Activated CD4-positive, alpha-beta T cell treated with anti-CD3 and anti-CD28 coated beads for 36 hours (primary cell): Measurements from ENCODE around the gene CLN3. TPM values are rescaled to one million over a fixed set of nuclear protein-coding genes. Genes with fewer than 3 reads are reported as not detected.

Source experiments
- ATAC-seq: fragments of 200-7000 bp; cut with Tn5 transposase; one replicate; pipeline ENCODE4 v1.10.0; 2021; ENCODE audit warnings: mild to moderate bottlenecking, moderate library complexity
- CTCF ChIA-PET: fragments of 350-600 bp; sonication (Branson Sonifier 250); formaldehyde crosslinking; loops from one replicate; lab custom pipeline; 2021; ENCODE audit warnings: antibody characterized with exemption; lab: Charles Lee
- POLR2A ChIA-PET: fragments of 350-600 bp; sonication (Branson Sonifier 250); formaldehyde crosslinking; loops from one replicate; lab custom pipeline; 2021; ENCODE audit warnings: antibody characterized with exemption, inconsistent platforms; lab: Charles Lee
- DNase-seq: peaks from one replicate; pipeline ENCODE4 v3.0.0-alpha.2; 2020
- H3K27ac Mint-ChIP-seq: one replicate; pipeline ENCODE4 v1.8.0; 2021; ENCODE audit warnings: mixed read lengths
- H3K27me3 Mint-ChIP-seq: one replicate; pipeline ENCODE4 v1.8.0; 2021; ENCODE audit warnings: mixed read lengths
- H3K36me3 Mint-ChIP-seq: one replicate; pipeline ENCODE4 v1.8.0; 2021; ENCODE audit warnings: low read depth, mixed read lengths
- H3K4me1 Mint-ChIP-seq: one replicate; pipeline ENCODE4 v1.8.0; 2021; ENCODE audit warnings: mixed read lengths
- H3K4me3 Mint-ChIP-seq: one replicate; pipeline ENCODE4 v1.8.0; 2021; ENCODE audit warnings: mild to moderate bottlenecking, moderate library complexity, mixed read lengths
- H3K9me3 Mint-ChIP-seq: one replicate; pipeline ENCODE4 v1.8.0; 2021; ENCODE audit warnings: low read depth, mixed read lengths
- intact Hi-C, 2 experiments: fragments of 100-400 bp; cut with DNase I in 1 of 2; cut with micrococcal nuclease in 1 of 2; formaldehyde crosslinking; loops; one replicate each; pipeline versions ENCODE4 v1.14.2 to v1.15.1; 2022 to 2024; cut with DNase I, micrococcal nuclease
- total RNA-seq, 2 experiments: library from RNA; stranded (reverse); gene quantifications; one replicate each; pipeline ENCODE4 v1.2.3, GENCODE V29; 2021

CLN3 gene
- total RNA-seq, 2 experiments from 2014 or later: 19.0 to 24.6 TPM

- ChIA-PET CTCF (no interaction called here), POLR2A (no interaction called here)
- no peak overlapping the region for H3K4me3 Mint-ChIP-seq
Measured at GRCh38 chr16:28498666-28499381, 7.0 kb upstream of the CLN3 start.

GRCh38 chr16:28497861-28498599 lies 6.2 kb upstream of the CLN3 start:
- Mint-ChIP-seq H3K27ac (peak overlapping the region; percentile 64), H3K4me1 (peaks cover 43% of the 10 kb centered on the region), H3K36me3 (no peaks in the 10 kb centered on the region), H3K27me3 (no peaks in the 10 kb centered on the region), H3K4me3 (no peak overlapping the region), H3K9me3 (no peaks in the 10 kb centered on the region)
- ATAC-seq: no peak
- ChIA-PET POLR2A (no interaction called here), CTCF (no interaction called here)
- intact Hi-C loops: no loop called here
- DNase-seq: no peak

More at GRCh38 chr16:28498666-28499381, 7.0 kb upstream of the CLN3 start:
- Mint-ChIP-seq H3K36me3 (no peaks in the 10 kb centered on the region), H3K27ac (no peak overlapping the region), H3K4me1 (peaks cover 35% of the 10 kb centered on the region), H3K27me3 (no peaks in the 10 kb centered on the region), H3K9me3 (no peaks in the 10 kb centered on the region)
- ATAC-seq: no peak
- intact Hi-C loops: no loop called here
- DNase-seq: no peak

GRCh38 chr16:28497386-28497785 lies 5.5 kb upstream of the CLN3 start:
- CTCF ChIA-PET: interaction anchor here (1.1 kb wide), 1 partner anchor 8 kb away, joined by 4 read pairs; no protein-coding TSS in a partner anchor
- no peaks in the 10 kb centered on the region for H3K27me3 Mint-ChIP-seq
- ATAC-seq (no peak), DNase-seq (no peak)
- POLR2A ChIA-PET: no interaction called here
- H3K9me3 Mint-ChIP-seq: no peaks in the 10 kb centered on the region
- intact Hi-C loops: no loop called here
- no peaks in the 10 kb centered on the region for H3K36me3 Mint-ChIP-seq
- H3K4me3 Mint-ChIP-seq: no peak overlapping the region
- H3K27ac Mint-ChIP-seq: peak overlapping the region; percentile 64
- H3K4me1 Mint-ChIP-seq: peaks cover 46% of the 10 kb centered on the region

- DNase-seq: no peak
- ChIA-PET CTCF (interaction anchor here (1.1 kb wide), 1 partner anchor 9 kb away, joined by 4 read pairs; no protein-coding TSS in a partner anchor), POLR2A (no interaction called here)
- Mint-ChIP-seq H3K36me3 (peaks cover under 1% of the 10 kb centered on the region), H3K4me3 (no peak overlapping the region), H3K9me3 (no peaks in the 10 kb centered on the region), H3K27ac (peak overlapping the region; percentile 64), H3K4me1 (peaks cover 46% of the 10 kb centered on the region), H3K27me3 (no peaks in the 10 kb centered on the region)
- no peak for ATAC-seq
- intact Hi-C loops: no loop called here
Measured at GRCh38 chr16:28496844-28497243, 5.0 kb upstream of the CLN3 start.

GRCh38 chr16:28495795-28496749 lies 4.2 kb upstream of the CLN3 start:
- H3K4me3 Mint-ChIP-seq: peak overlapping the region; percentile 94
- ChIA-PET CTCF (interaction anchor here (1.1 kb wide), 1 partner anchor 10 kb away, joined by 4 read pairs; no protein-coding TSS in a partner anchor), POLR2A (no interaction called here)
- H3K27me3 Mint-ChIP-seq: no peaks in the 10 kb centered on the region
- intact Hi-C loops: loop anchor here in 1 of 2 experiments (2.0 kb wide), 1 partner anchor 59 kb away; no protein-coding TSS in a partner anchor
- peaks cover 5% of the 10 kb centered on the region for H3K36me3 Mint-ChIP-seq
- H3K4me1 Mint-ChIP-seq: peaks cover 49% of the 10 kb centered on the region
- no peaks in the 10 kb centered on the region for H3K9me3 Mint-ChIP-seq
- DNase-seq (peak; percentile 21), ATAC-seq (no peak)
- peak overlapping the region; percentile 97 for H3K27ac Mint-ChIP-seq

GRCh38 chr16:28495098-28495793 lies 3.4 kb upstream of the CLN3 start:
- H3K36me3 Mint-ChIP-seq: peaks cover 5% of the 10 kb centered on the region
- H3K27ac Mint-ChIP-seq: peak overlapping the region; percentile 97
- peak overlapping the region; percentile 94 for H3K4me3 Mint-ChIP-seq
- no peak for ATAC-seq
- POLR2A ChIA-PET: interaction anchor here (0.6 kb wide), 2 partner anchors 8 to 204 kb away, joined by 3 to 4 read pairs; no protein-coding TSS in a partner anchor
- H3K9me3 Mint-ChIP-seq: no peaks in the 10 kb centered on the region
- CTCF ChIA-PET: no interaction called here
- no peaks in the 10 kb centered on the region for H3K27me3 Mint-ChIP-seq
- intact Hi-C loops: loop anchor here in 1 of 2 experiments (2.0 kb wide), 1 partner anchor 60 kb away; no protein-coding TSS in a partner anchor
- peak; percentile 21 for DNase-seq
- H3K4me1 Mint-ChIP-seq: peaks cover 50% of the 10 kb centered on the region

- H3K27me3 Mint-ChIP-seq: no peaks in the 10 kb centered on the region
- CTCF ChIA-PET: interaction anchor here (0.7 kb wide), 1 partner anchor 200 kb away, joined by 3 read pairs; no protein-coding TSS in a partner anchor
- H3K36me3 Mint-ChIP-seq: peaks cover 7% of the 10 kb centered on the region
- peak within 1 kb of the TSS; percentile 97 for H3K27ac Mint-ChIP-seq
- no peaks in the 10 kb centered on the region for H3K9me3 Mint-ChIP-seq
- ATAC-seq (peak; percentile 81), DNase-seq (peak; percentile 93)
- POLR2A ChIA-PET: interaction anchor here (0.6 to 1.1 kb wide), 6 partner anchors 9 to 1172 kb away, joined by 3 to 5 read pairs (median 4); no protein-coding TSS in a partner anchor
- intact Hi-C loops: loop anchor here (1.0 to 5.0 kb wide), 7 partner anchors 61 to 1978 kb away; partner anchors contain the start of genes ITGAL (in 1 of the 2), KATNIP (in 1 of the 2) and KDM8 (in 1 of the 2)
- H3K4me3 Mint-ChIP-seq: peak within 1 kb of the TSS; percentile 94
- H3K4me1 Mint-ChIP-seq: peaks cover 48% of the 10 kb centered on the region
Measured at GRCh38 chr16:28494121-28494851, 2.4 kb upstream of the CLN3 start, which contains the start of gene APOBR. Gene APOBR, plus strand, starts transcription at chr16:28494643. Its CDS starts 39 bp downstream, at chr16:28494682.

GRCh38 chr16:28492511-28492910 lies 637 bp upstream of the CLN3 start:
- Mint-ChIP-seq H3K36me3 (peaks cover 16% of the 10 kb centered on the region), H3K27ac (peak overlapping the region; percentile 100), H3K27me3 (no peaks in the 10 kb centered on the region), H3K9me3 (no peaks in the 10 kb centered on the region), H3K4me1 (peaks cover 58% of the 10 kb centered on the region), H3K4me3 (peak overlapping the region; percentile 94)
- ATAC-seq (no peak), DNase-seq (peak; percentile 32)
- POLR2A ChIA-PET: interaction anchor here (0.9 kb wide), 1 partner anchor 201 kb away, joined by 3 read pairs; no protein-coding TSS in a partner anchor
- intact Hi-C loops: loop anchor here in 1 of 2 experiments (1.0 to 5.0 kb wide), 11 partner anchors 62 to 1980 kb away; partner anchors contain the start of genes ATXN2L, ITGAL, KATNIP and KDM8
- CTCF ChIA-PET: interaction anchor here (0.7 kb wide), 1 partner anchor 11 kb away, joined by 3 read pairs; no protein-coding TSS in a partner anchor

- Mint-ChIP-seq H3K9me3 (no peaks in the 10 kb centered on the region), H3K4me3 (peak overlapping the region; percentile 94), H3K4me1 (peaks cover 60% of the 10 kb centered on the region), H3K27ac (peak overlapping the region; percentile 100), H3K27me3 (no peaks in the 10 kb centered on the region), H3K36me3 (peaks cover 21% of the 10 kb centered on the region)
- peak; percentile 37 for DNase-seq
- ChIA-PET POLR2A (interaction anchor here (0.6 to 0.9 kb wide), 2 partner anchors 45 to 200 kb away, joined by 3 to 4 read pairs; no protein-coding TSS in a partner anchor), CTCF (interaction anchor here (0.6 to 0.7 kb wide), 2 partner anchors 10 to 1279 kb away, joined by 3 read pairs; no protein-coding TSS in a partner anchor)
- ATAC-seq: no peak
- intact Hi-C loops: loop anchor here in 1 of 2 experiments (1.0 to 5.0 kb wide), 6 partner anchors 58 to 1981 kb away; partner anchors contain the start of genes ITGAL, KATNIP and KDM8
Measured at GRCh38 chr16:28491230-28491969, 474 bp downstream of the CLN3 start.
